Posterior vena cava (tissue), 2 donors: ENCODE data around the gene EDN2. TPM values are rescaled to one million over a fixed set of nuclear protein-coding genes. Genes with fewer than 3 reads are reported as not detected.
A peak's percentile ranks its signal among the peaks of the same experiment; 100 is the strongest.

Experiments
- DNase-seq: peaks from one replicate; pipeline ENCODE4 v3.0.0-alpha.2; 2020; ENCODE audit warnings: low spot score
- intact Hi-C, 2 donors: fragments of 100-400 bp; cut with DNase I; formaldehyde crosslinking; loops; one replicate each; pipeline versions ENCODE4 v1.14.1 to v1.14.2; 2022 to 2023
- long read RNA-seq, 2 donors: library from polyadenylated mRNA; unstranded; transcript quantifications; one replicate each; pipeline ENCODE4 v2.0.0, GENCODE V29; 2020 to 2021
- total RNA-seq, 2 donors: library from RNA; stranded (reverse); fragmentation: NEBNext Ultra II Directional; extraction: Animal tissue kit (Norgen Biotek cat#: 25700); gene quantifications; one replicate each; pipeline ENCODE4 v1.2.1, GENCODE V29; 2021
- donor health status: DM: yes; HTN: yes; CAD: no.
- donor health status: DM: yes; HTN: yes; CAD: no.

The EDN2 gene
- total RNA-seq: not detected
- long read RNA-seq, donor 1: 0 reads
- long read RNA-seq, donor 2: 0 reads

- no peak for DNase-seq
- intact Hi-C loops: no loop called here
Observed at GRCh38 chr1:41484402-41485241, at the start of gene EDN2. Gene EDN2, minus strand, starts transcription at chr1:41484683. Its CDS starts 82 bp downstream, at chr1:41484601.

DNA sequence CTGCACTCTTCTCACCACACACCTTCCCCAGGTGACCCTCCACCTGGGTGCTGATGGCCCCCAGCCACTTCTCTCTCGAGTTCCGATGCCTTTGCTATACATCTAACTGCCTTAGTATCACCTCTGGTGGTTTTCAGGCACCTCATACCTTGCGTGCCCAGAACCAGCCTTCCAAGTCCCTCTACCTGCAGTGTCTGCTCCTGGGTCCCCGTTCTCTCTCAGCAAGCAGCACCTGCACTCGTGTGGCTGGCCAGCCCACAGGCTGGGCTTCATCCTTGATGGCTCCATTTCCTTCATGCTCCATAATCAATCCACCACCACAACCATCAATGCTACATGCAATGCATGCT lies 49.2 kb upstream of the EDN2 start:
- DNase-seq: peak; percentile 37
- intact Hi-C loops: no loop called here

DNA sequence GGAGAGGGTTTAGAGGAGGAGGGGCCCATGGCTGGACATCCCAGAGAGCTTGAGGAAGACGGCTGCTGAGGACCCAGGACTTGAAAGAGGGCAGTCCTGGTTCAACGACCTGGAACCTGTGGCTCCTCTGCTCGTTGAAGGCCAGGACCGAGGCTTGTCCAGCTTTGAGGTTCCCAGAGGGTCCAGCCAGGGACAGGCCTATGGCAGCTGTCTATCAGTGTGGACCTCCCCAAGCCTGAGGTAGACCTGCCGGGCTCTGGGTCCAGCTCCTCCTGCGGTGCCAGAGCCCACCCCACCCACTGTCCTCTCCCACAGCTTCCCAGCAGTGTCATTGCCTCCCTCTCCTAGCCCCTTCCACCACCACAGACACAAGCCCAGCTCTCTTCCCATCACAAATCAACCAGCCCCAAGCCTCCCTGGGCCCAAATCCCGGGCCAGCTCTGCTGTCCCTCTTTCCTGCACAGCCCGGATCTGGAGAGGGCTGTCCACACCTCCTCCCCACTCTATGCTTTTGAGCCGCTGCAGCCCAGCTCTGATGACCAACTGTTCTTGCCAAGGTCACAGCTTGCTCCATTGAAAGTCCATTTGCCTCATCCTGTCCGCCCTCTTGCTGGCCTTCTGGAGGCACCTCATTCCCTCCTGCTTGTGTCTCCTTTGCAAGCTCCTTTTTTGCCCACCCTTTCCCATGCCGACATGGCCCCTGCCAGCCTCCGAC lies 48.7 kb upstream of the EDN2 start:
- DNase-seq: peak; percentile 67
- intact Hi-C loops: no loop called here

DNA sequence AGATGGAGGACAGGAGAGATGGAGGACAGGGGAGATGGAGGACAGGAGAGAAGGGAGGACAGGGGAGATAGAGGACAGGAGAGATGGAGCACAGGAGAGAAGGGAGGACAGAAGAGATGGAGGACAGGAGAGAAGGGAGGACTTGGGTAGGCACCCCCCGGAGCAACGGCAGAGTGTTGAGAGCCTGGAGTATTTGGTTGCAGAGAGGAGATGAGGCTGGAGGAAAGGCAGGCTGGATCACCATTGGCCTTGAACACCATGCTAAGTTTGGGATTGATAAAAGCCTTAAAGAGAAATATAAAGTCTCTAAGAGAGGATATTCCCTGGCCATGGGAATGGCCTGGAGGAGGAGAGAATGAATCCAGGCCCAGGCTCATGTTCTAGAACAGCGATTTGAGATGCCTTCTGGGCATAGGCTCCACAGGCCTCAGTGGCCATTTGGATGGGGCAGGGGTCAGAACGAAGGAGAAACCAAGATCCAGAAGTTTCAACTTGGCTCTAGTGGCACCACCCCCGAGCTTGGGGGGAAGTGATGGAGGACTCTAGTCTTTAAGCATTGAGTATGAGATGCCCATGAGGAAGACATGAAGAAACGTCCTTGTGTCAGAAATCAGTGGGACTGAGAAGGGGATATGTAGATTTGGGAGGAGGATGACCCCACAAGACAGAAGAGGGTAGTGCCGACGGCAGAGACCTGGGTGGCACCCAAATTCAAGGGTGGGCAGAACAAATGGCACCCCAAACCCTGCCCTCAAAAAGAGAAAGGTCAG lies 47.9 kb upstream of the EDN2 start:
- intact Hi-C loops: no loop called here
- peak; percentile 50 for DNase-seq

GRCh38 chr1:41530411-41530810 lies 45.9 kb upstream of the EDN2 start:
- DNase-seq: peak; percentile 26
- intact Hi-C loops: no loop called here

- intact Hi-C loops: no loop called here
- peak; percentile 73 for DNase-seq
Observed at GRCh38 chr1:41529621-41530395, 45.3 kb upstream of the EDN2 start.

GRCh38 chr1:41528726-41529605 lies 44.5 kb upstream of the EDN2 start:
- DNase-seq: peak; percentile 23
- intact Hi-C loops: no loop called here

DNA sequence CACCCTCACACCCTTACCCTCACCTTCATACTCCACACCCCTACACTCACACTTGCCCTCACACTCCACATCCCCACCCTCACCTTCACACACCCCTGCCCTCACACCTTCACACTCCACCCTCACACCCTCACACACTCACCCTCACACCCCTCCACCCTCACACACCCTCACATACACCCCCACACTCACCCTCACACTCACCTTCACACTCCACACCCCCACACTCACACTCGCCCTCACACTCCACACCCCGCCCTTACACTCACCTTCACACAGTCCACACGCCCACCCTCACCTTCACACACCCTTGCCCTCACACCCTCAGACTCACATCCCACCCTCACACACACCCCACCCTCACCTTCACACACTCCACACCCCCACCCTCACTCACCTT lies 43.6 kb upstream of the EDN2 start:
- intact Hi-C loops: no loop called here

DNA sequence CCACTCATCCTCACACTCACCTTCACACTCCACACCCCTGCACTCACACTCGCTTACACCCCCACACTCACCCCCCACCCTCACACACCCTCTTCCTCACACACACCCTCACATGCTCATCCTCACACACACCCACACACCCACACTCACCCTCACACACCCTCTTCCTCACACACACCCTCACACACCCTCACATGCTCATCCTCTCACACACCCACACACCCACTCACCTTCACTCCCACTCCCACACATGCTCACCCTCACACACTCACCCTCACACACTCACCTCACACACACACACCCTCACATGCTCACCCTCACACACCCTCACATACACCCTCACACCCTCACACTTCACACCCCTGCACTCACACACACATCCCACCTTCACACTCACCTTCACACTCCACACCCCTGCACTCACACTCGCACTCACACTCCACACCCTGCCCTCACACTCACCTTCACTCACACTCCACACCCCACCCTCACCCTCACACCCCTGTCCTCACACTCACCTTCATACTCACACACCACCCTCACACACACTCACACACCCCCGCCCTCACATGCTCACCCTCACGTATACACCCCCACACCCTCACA lies 42.6 kb upstream of the EDN2 start:
- no peak for DNase-seq

More for the DNA sequence above, 43.6 kb upstream of the EDN2 start:
- DNase-seq: peak; percentile 6

DNA sequence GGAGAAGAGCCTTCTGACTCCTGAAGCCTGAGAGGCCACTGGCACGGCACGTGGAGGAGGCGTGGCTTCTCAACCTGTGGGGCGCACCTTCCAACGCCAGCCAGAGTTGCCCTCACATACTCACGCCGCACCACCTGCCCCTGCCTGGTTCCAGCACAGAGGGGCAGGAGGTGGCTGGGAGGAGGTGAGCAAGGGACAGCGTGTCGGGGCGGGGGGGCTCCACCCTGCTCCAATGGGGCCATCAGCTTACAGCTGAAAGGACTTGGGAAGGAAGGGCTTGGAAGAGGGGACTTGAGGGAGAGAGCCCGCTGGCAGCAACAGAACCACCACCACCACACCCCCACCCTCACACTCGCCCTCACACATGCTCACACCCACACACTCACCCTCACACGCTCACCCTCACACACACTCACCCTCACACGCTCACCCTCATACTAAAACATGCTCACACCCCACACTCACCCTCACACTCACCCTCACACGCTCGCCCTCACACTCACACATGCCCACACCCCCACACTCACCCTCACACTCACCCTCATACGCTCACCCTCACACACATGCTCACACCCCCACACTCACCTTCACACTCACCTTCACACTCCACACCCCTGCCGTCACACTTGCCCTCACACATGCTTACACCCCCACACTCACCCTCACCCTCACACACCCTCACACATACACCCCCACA lies 41.6 kb upstream of the EDN2 start:
- no peak for DNase-seq
- intact Hi-C loops: no loop called here

More for the DNA sequence above, 42.6 kb upstream of the EDN2 start:
- intact Hi-C loops: no loop called here

GRCh38 chr1:41524676-41525675 lies 40.5 kb upstream of the EDN2 start:
- no peak for DNase-seq
- intact Hi-C loops: no loop called here

DNA sequence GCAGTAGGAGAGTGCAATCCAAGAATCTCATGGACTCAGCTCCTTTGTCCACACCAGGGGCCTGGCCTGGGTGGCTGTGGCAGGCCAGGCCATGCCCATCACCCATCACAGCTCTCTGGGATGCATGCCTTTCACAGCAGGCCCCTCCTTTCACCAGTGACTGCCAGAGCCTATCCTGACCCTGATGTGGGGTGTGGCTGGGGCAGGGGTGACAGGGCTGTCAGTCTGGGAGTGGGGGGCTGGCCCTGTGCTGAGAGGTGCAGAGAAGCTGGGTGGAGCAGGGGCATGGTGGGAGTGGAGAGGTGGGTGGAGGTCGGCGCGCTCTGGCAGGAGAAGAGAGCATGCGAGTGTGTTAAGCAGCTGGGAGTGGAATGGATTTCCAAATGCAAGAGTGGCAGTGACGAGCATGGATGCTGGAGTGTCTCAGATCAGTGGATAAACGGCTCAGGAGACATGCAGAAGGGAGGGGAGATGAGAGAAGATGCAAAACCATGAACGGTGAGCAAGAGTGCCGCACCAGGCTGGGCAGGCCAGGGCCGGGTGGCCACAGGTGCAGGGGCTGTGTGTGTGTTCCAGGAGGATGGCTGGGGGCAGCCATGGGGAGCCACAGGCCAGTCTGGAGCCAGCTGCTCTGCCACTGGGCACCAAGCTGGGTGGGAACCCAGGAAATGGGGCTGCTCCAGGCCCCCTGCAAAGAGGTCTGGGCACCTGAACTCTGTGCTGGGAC lies 39.6 kb upstream of the EDN2 start:
- intact Hi-C loops: no loop called here
- DNase-seq: no peak

DNA sequence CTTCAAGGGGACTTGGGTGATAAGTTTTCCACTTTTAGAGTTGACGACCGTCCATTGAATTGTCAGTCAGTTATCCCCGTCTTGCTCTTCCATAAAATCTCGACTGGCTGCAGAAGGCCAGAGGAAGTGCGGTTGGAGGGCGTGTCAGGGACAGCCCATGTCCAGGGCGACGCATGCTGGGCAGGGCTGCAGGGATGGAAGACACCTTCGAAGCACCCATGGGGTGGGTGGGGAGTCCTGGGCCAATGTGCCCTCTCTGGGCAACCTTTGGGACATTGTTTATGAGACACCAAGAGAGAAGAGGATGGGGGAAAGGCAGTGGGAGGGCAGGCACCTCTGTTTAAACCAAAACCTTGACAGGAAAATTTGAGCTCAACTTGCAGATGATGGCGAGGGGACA lies 38.6 kb upstream of the EDN2 start:
- no peak for DNase-seq
- intact Hi-C loops: no loop called here

- intact Hi-C loops: no loop called here
- no peak for DNase-seq
Observed at GRCh38 chr1:41521766-41522165, 37.3 kb upstream of the EDN2 start.

DNA sequence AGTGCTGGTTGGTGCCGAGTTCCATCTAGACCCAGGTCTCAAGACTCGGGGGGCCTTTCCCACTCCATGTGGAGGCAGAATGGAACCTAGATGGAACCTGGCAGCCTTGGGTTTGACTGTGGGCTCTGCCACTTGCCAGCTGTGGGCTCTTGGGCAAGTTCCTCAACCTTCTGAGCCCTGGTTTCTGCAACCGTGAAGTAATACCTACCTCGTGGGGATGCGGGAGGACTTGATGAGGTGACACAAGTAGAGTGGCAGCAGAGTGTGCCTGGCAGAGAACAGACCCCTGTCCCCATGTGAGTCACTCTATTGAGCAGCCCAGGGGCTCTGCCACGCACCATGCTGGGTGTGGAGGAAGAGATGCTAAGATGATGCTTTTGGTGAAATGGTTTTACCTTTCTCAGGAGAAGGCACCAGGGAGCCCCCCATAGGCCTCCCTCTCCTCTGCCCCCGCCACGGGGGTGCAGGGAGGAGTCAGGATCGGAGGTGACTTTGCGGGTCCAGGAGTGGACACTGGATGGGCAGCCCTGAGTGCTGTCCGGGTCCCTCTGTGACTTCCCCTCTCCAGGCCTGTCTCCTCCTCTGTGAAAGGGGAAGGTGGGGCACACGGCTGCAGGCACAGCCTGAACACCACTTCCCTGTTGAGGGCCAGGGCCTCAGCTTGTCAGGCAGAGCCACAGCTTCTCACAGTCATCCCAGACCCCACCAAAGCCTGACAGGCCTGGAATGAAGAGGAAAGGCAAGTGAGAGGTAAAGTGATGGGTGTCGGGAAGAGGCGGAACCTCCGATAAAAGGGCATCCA lies 36.7 kb upstream of the EDN2 start:
- intact Hi-C loops: no loop called here
- DNase-seq: no peak
